ENCODE results near the gene LRRN1. TPM values are rescaled to one million over a fixed set of nuclear protein-coding genes. Genes with fewer than 3 reads are reported as not detected.

Gene LRRN1
- polyA plus RNA-seq, 1 donor (not counting 4 experiments of a cell fraction or from before 2014, with no cell fraction given), result 0.45 TPM

- no peak for FAIRE-seq
- no peaks in the 10 kb centered on the region for H3K9me3 ChIP-seq (ENCODE audit: control insufficient read depth, low read depth, low read length)
- H3K4me3 ChIP-seq (ENCODE audit: control insufficient read depth in 2 of 3, extremely low read depth in 1 of 3, insufficient read depth in 2 of 3, low read depth in 1 of 3, low read length in 3 of 3), result no peak overlapping the region
- no peak overlapping the region for H3K27ac ChIP-seq (ENCODE audit: control insufficient read depth, insufficient read depth, low read length)
- no peak overlapping the region for H3K9ac ChIP-seq (ENCODE audit: control insufficient read depth, extremely low read depth, insufficient read depth, low read length)
- no peaks in the 10 kb centered on the region for H3K4me1 ChIP-seq (ENCODE audit: control insufficient read depth, extremely low read depth, insufficient read depth, low read length)
- no peak for DNase-seq (ENCODE audit: low read depth, low spot score)
- no peaks in the 10 kb centered on the region for H3K79me2 ChIP-seq (ENCODE audit: control insufficient read depth, insufficient read depth, low read length)
- H3K4me2 ChIP-seq (ENCODE audit: control insufficient read depth, extremely low read depth, insufficient read depth, low read depth, low read length), result no peak overlapping the region
- no peak overlapping the region for H2AFZ ChIP-seq (ENCODE audit: control insufficient read depth, low read length)
- no peaks in the 10 kb centered on the region for H3K36me3 ChIP-seq (ENCODE audit: control insufficient read depth in 2 of 2, extremely low read depth in 1 of 2, insufficient read depth in 2 of 2, low read length in 2 of 2)
- dilution Hi-C loops (cut with MboI; ENCODE audit: extremely low pct_ligation_motif_present, low sequenced_read_pairs), result no loop called here
- no peak for TF ChIP-seq CTCF (optimal IDR thresholded peaks at IDR 0.05 in 1 of 3, IDR thresholded peaks at IDR 0.05 in 1 of 3, conservative IDR thresholded peaks at IDR 0.05 in 1 of 3; ENCODE audit: extremely low read depth in 1 of 3, insufficient read depth in 2 of 3, low read length in 3 of 3)
- no peak for TF ChIP-seq EZH2 (IDR thresholded peaks at IDR 0.05; ENCODE audit: low read length)
- H4K20me1 ChIP-seq (ENCODE audit: control insufficient read depth, extremely low read depth, insufficient read depth, low read length), result no peaks in the 10 kb centered on the region
- H3K27me3 ChIP-seq (ENCODE audit: control insufficient read depth, extremely low read depth, insufficient read depth, low read length), result no peaks in the 10 kb centered on the region
- H3K9me1 ChIP-seq (ENCODE audit: control insufficient read depth, extremely low read depth, insufficient read depth, low read length), result no peaks in the 10 kb centered on the region
Observed at GRCh38 chr3:3853544-3853943, 54.3 kb downstream of the LRRN1 start.

GRCh38 chr3:3855056-3855455 lies 55.8 kb downstream of the LRRN1 start:
- FAIRE-seq (no peak), DNase-seq (ENCODE audit: low read depth, low spot score) (no peak)
- Histone ChIP-seq H3K36me3 (ENCODE audit: control insufficient read depth in 2 of 2, extremely low read depth in 1 of 2, insufficient read depth in 2 of 2, low read length in 2 of 2) (no peaks in the 10 kb centered on the region), H3K79me2 (ENCODE audit: control insufficient read depth, insufficient read depth, low read length) (no peaks in the 10 kb centered on the region), H3K27ac (ENCODE audit: control insufficient read depth, insufficient read depth, low read length) (no peak overlapping the region), H3K4me1 (ENCODE audit: control insufficient read depth, extremely low read depth, insufficient read depth, low read length) (no peaks in the 10 kb centered on the region), H3K9me3 (ENCODE audit: control insufficient read depth, low read depth, low read length) (no peaks in the 10 kb centered on the region), H3K4me2 (ENCODE audit: control insufficient read depth, extremely low read depth, insufficient read depth, low read depth, low read length) (no peak overlapping the region), H3K9ac (ENCODE audit: control insufficient read depth, extremely low read depth, insufficient read depth, low read length) (no peak overlapping the region), H3K9me1 (ENCODE audit: control insufficient read depth, extremely low read depth, insufficient read depth, low read length) (no peaks in the 10 kb centered on the region), H3K27me3 (ENCODE audit: control insufficient read depth, extremely low read depth, insufficient read depth, low read length) (no peaks in the 10 kb centered on the region), H2AFZ (ENCODE audit: control insufficient read depth, low read length) (no peak overlapping the region), H3K4me3 (ENCODE audit: control insufficient read depth in 2 of 3, extremely low read depth in 1 of 3, insufficient read depth in 2 of 3, low read depth in 1 of 3, low read length in 3 of 3) (no peak overlapping the region), H4K20me1 (ENCODE audit: control insufficient read depth, extremely low read depth, insufficient read depth, low read length) (no peaks in the 10 kb centered on the region)
- dilution Hi-C loops (cut with MboI; ENCODE audit: extremely low pct_ligation_motif_present, low sequenced_read_pairs), result no loop called here
- TF ChIP-seq EZH2 (IDR thresholded peaks at IDR 0.05; ENCODE audit: low read length) (no peak), CTCF (optimal IDR thresholded peaks at IDR 0.05 in 1 of 3, IDR thresholded peaks at IDR 0.05 in 1 of 3, conservative IDR thresholded peaks at IDR 0.05 in 1 of 3; ENCODE audit: extremely low read depth in 1 of 3, insufficient read depth in 2 of 3, low read length in 3 of 3) (no peak)
